ENCODE results near the gene EYA2. TPM values are rescaled to one million over a fixed set of nuclear protein-coding genes. Genes with fewer than 3 reads are reported as not detected.

The EYA2 gene
- total RNA-seq, 4 donors from 2014 or later: 9.9 to 20.1 (median 13.8) TPM

- Histone ChIP-seq H3K4me1 (no peaks in the 10 kb centered on the region), H3K27me3 (no peaks in the 10 kb centered on the region), H3K27ac (no peak overlapping the region), H3K36me3 (no peaks in the 10 kb centered on the region), H3K9me3 (no peaks in the 10 kb centered on the region), H3K4me3 (replicated peaks in 1 of 3) (no peak overlapping the region)
- intact Hi-C loops (cut with DNase I): no loop called here
- TF ChIP-seq POLR2A (IDR thresholded peaks at IDR 0.05) (no peak), CTCF (IDR thresholded peaks at IDR 0.05) (no peak)
- WGBS, 2 donors: 67 to 69% methylated on average over 7 of the region's 7 CpGs
- no peak for DNase-seq
Observed at GRCh38 chr20:47049771-47050170, 155.1 kb downstream of the EYA2 start.

GRCh38 chr20:47050996-47051395, 156.4 kb downstream of the EYA2 start:
- no peaks in the 10 kb centered on the region for H3K27me3 ChIP-seq
- no peaks in the 10 kb centered on the region for H3K4me1 ChIP-seq
- H3K36me3 ChIP-seq: no peaks in the 10 kb centered on the region
- intact Hi-C loops (cut with DNase I): no loop called here
- H3K9me3 ChIP-seq: no peaks in the 10 kb centered on the region
- no peak for TF ChIP-seq POLR2A (IDR thresholded peaks at IDR 0.05)
- 66 to 76% methylated on average over 14 of the region's 14 CpGs for WGBS, 2 donors
- no peak overlapping the region for H3K4me3 ChIP-seq (replicated peaks in 1 of 3)
- DNase-seq: no peak
- H3K27ac ChIP-seq: no peak overlapping the region

GRCh38 chr20:47051936-47052526, 157.4 kb downstream of the EYA2 start:
- no peaks in the 10 kb centered on the region for H3K9me3 ChIP-seq
- TF ChIP-seq POLR2A (IDR thresholded peaks at IDR 0.05): no peak
- TF ChIP-seq CTCF (IDR thresholded peaks at IDR 0.05): no peak
- no peaks in the 10 kb centered on the region for H3K36me3 ChIP-seq
- H3K4me1 ChIP-seq: no peaks in the 10 kb centered on the region
- WGBS, 2 donors: 80 to 84% methylated on average over 8 of the region's 8 CpGs
- H3K27me3 ChIP-seq: no peaks in the 10 kb centered on the region
- intact Hi-C loops (cut with DNase I): no loop called here
- H3K27ac ChIP-seq: no peak overlapping the region
- H3K4me3 ChIP-seq (replicated peaks in 1 of 3): no peak overlapping the region
- DNase-seq: no peak

- 94 to 95% methylated on average over 5 of the region's 5 CpGs for WGBS, 2 donors
- no peaks in the 10 kb centered on the region for H3K36me3 ChIP-seq
- H3K27ac ChIP-seq: no peak overlapping the region
- no peaks in the 10 kb centered on the region for H3K9me3 ChIP-seq
- intact Hi-C loops (cut with DNase I): no loop called here
- DNase-seq: no peak
- no peak overlapping the region for H3K4me3 ChIP-seq (replicated peaks in 1 of 3)
- no peaks in the 10 kb centered on the region for H3K27me3 ChIP-seq
- TF ChIP-seq CTCF (IDR thresholded peaks at IDR 0.05): no peak
- no peaks in the 10 kb centered on the region for H3K4me1 ChIP-seq
Observed at GRCh38 chr20:47054506-47054905, 159.9 kb downstream of the EYA2 start.

- DNase-seq: no peak
- Histone ChIP-seq H3K27ac (no peak overlapping the region), H3K9me3 (no peaks in the 10 kb centered on the region), H3K4me3 (replicated peaks in 1 of 3) (no peak overlapping the region), H3K36me3 (no peaks in the 10 kb centered on the region), H3K27me3 (no peaks in the 10 kb centered on the region), H3K4me1 (no peaks in the 10 kb centered on the region)
- TF ChIP-seq POLR2A (IDR thresholded peaks at IDR 0.05) (no peak), CTCF (IDR thresholded peaks at IDR 0.05) (no peak)
- 87 to 88% methylated on average over 6 of the region's 6 CpGs for WGBS, 2 donors
- intact Hi-C loops (cut with DNase I): no loop called here
Observed at GRCh38 chr20:47054945-47055344, 160.3 kb downstream of the EYA2 start.
